Dedifferentiated amniotic fluid mesenchymal stem cell (primary cell): ENCODE results near the gene ZC3HAV1L.
"Not testable (repeated sequence)": the region's sequence is repeated elsewhere in the genome, so short reads cannot be mapped to it uniquely, and the experiment has no call there.

Source experiments
- DNase-seq: peaks from one replicate; pipeline ENCODE4 v3.0.0-alpha.2; 2016; ENCODE audit errors: extremely low spot score

Gene ZC3HAV1L

GRCh38 chr7:139054101-139054500 lies 18.3 kb upstream of the ZC3HAV1L start:
- DNase-seq = no peak

GRCh38 chr7:139051655-139052054 lies 15.8 kb upstream of the ZC3HAV1L start:
- DNase-seq = no peak

DNA sequence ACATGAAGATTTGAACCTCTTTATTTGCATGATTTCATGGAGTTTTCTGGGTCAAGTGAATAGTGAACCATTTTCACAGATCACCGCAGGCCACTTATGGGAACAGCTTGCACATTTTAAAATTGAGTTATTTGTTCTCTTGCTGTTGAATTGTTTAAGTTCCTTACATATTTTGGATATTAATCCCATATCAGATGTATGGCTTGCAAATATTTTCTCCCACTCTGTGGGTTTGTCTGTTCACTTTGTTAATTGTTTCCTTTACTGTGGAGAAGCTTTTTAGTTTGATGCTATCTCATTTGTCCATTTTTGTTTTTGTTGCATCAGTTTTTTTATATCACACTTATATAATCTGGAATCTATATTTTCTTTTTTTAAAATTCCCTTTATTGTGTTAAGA lies 14.1 kb upstream of the ZC3HAV1L start:
- DNase-seq = no peak

- DNase-seq = no peak
Measured at GRCh38 chr7:139049111-139049510, 13.3 kb upstream of the ZC3HAV1L start.

DNA sequence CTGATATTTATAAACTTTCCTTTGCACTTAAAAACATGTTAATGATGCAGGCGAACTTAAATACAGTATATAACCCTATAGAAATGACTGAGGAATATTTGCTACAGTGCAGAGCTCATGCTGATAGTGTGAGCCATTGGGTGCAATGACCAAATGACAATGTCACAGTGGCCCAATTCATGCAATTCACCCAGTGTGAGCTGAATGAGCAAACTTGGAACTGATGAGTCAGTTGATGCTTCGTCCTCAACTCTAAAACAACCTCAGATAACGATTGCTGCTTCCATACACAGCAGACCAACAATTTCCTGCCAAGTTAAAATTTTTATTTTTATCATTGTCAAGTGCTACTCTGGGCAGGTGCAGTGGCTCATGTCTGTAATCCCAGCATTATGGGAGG lies 12.1 kb upstream of the ZC3HAV1L start:
- no peak for DNase-seq

- DNase-seq = no peak
Measured at GRCh38 chr7:139046143-139046542, 10.3 kb upstream of the ZC3HAV1L start.

GRCh38 chr7:139044813-139045794 lies 9.3 kb upstream of the ZC3HAV1L start:
- no peak for DNase-seq

DNA sequence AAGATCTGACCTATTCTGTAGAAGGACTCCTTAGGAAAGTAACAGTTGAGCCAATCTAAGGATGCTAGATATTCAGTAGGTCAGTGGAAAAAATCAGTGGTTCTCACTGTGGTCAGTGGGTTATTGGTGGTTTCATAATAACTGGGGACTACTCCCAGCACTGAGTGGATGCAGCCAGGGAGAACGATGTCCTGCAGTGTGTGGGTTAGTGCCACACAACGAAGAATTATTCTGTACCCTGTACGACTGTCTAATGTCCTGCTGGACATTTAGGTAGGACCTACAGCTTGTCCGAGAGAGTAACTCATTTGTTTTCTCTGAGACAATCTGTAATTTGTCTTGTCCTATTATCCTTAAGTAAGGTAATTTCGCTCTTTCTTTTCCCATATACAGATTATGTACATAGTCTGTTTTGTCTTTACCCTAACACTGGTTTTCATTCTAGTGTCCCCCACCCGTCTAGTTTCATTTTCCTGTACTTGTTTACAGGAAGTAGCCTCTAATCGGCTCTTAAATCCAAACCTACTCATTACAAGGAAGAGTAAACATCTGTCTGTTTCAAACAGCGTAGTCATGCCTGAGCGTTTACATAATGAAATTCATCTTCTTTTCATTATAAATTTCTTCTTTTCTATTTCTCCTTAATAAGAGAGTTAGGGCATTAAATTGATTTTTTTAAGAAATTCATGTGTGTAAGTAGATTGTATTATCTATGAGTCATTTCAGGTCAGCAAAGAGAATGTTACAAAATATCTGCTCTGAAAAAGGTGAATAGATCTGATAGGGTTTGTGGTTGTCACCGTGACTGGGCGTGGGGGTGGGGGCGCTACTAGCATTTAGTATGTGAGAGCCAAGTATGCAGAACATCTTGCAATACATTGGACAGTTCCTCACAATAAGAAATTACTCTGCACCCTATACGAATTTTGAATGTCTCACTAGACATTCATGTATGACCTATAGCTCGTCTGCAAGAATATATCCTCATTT lies 8.3 kb upstream of the ZC3HAV1L start:
- no peak for DNase-seq

DNA sequence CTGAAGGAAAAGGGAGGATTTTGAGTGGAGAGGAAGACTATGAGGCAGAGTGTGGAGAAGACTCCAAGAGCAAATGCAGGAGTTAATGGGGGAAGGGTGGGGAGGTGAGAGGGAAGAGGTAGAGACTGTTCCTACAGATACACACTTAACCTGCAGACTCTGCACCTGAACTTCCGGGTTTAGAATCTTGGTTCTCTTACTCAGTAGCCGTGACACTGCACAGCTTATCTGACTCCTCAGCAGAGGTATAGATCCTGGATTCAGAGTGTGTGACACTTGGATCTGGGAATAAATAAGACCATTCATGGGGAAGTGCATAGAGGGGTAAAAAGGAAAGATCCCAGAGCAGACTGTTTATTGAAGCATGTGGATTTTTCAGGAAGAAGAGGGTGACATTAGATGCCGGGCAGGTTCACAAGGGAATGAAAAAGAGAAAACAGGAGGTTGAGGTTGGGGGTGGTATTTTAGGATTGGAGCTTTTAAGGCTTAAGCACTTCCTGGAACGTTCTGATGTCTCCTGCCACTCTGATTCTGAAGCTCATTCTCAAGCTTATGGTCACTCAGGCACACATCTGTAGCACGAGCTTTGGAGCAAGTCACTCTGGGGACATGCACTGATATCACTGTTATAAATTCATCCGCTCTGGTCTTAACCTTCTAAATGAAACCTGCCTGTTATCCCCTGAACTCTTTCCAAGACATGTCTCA lies 5.7 kb upstream of the ZC3HAV1L start:
- DNase-seq = no peak

- DNase-seq = no peak
Measured at GRCh38 chr7:139038691-139039090, 2.8 kb upstream of the ZC3HAV1L start.

DNA sequence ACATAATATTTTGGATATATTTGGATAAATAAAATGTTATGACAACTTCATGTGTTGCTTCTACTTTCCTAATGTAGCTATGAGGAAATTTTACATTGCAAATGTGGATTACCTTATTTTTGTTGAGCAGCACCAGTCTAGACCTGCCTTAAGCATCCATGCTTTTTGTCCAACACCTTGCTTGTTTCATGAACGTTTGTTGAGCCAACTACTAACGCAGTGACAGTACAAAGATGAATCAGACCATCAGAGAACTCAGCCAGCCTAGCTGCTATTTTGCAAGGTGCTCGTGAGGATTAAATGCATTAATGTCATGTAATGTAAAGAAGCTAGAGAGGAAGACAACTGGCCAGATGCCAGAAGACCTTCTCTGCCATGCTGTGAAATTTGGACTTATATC lies 1.1 kb upstream of the ZC3HAV1L start:
- DNase-seq = no peak

GRCh38 chr7:139034855-139035585 lies 822 bp downstream of the ZC3HAV1L start:
- no peak for DNase-seq

GRCh38 chr7:139034336-139034735 lies 1.5 kb downstream of the ZC3HAV1L start:
- DNase-seq = no peak

- no peak for DNase-seq
Measured at GRCh38 chr7:139033346-139034114, 2.3 kb downstream of the ZC3HAV1L start.

DNA sequence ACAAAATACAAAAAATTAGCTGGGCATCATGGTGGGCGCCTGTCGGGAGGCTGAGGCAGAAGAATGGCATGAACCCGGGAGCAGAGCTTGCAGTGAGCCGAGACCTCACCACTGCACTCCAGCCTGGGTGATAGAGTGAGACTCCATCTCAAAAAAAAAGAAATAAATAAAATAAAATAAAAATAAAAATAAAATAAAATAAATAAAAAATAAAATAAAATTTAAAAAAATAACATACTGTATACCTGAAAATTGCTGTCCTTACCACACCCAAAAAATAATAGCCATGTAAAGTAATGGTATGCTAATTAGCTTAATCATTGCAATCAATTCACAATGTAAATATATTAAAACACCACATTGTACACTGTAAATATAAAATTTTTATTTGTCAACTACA lies 3.4 kb downstream of the ZC3HAV1L start:
- no peak for DNase-seq

DNA sequence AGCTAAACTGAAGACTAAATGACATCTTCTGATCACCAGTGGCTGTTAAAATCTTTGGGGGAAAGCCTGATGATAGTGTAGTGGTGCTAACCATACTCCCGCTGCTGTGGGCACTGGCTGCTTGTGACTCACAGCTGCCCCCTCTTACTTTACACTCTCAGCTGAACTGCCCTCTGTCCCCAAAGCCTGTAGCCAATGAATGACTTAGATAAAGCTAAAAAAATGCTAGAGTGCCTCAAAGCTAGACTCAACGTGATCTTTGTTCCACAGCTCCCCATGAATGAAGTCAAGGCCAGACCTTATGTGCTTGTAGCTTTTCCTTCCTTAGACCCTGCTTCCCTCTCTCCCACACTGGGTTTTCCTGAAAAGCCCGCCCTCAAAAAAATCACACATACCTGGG lies 6.5 kb downstream of the ZC3HAV1L start:
- no peak for DNase-seq

GRCh38 chr7:139026551-139026950 lies 9.3 kb downstream of the ZC3HAV1L start:
- no peak for DNase-seq

DNA sequence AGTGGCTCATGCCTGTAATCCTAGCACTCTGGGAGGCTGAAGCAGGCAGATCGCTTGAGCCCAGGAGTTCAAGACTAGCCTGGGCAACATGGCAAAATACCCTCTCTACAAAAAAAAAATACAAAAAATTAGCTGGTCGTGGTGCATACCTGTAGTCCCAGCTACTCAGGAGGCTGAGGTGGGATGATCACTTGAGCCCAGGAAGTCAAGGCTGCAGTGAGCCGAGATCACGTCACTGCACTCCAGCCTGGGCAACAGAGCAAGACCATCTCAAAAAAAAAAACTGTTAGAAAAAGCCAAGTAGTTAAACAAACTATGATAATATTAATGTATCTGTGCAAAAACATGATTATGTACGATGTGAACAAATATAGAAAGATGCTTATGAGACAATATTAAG lies 10.0 kb downstream of the ZC3HAV1L start:
- DNase-seq = not testable (repeated sequence)

GRCh38 chr7:139023076-139023475 lies 12.8 kb downstream of the ZC3HAV1L start:
- DNase-seq = no peak

DNA sequence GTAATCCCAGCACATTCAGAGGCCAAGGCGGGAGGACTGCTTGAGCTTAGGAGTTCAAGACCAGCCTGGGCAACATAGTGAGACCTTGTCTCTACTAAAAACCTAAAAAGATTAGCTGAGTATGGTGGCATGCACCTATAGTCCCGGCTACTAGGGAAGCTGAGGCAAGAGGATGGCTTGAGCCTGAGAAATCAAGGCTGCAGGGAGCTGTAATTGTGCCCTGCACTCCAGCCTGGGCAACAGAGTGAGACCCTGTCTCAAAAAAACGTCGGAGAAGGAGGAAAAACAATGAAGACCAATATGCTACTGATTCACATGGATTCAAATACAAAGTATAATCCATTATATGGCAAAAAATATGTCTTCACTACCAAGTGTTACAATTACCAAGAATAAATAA lies 13.6 kb downstream of the ZC3HAV1L start:
- no peak for DNase-seq
